OCI-LY3 (cell line): ENCODE data around the gene FGD5.
A peak's percentile ranks its signal among the peaks of the same experiment; 100 is the strongest.

Experiments used
- H2AFZ ChIP-seq: fragments of 200-600, 300-600 bp; shearing (Covaris generic); 2 replicates; pipeline ENCODE4 v1.6.0; 2014; ENCODE audit warnings: antibody characterized with exemption, low read depth, low read length
- H3K27ac ChIP-seq: fragments of 200-600, 300-600 bp; sonication (generic); 2 replicates; pipeline ENCODE4 v1.5.1; 2014; ENCODE audit warnings: mild to moderate bottlenecking, low read length, moderate library complexity, mixed read lengths
- H3K27me3 ChIP-seq: fragments of 200-600, 300-600 bp; sonication (generic); 2 replicates; pipeline ENCODE4 v1.6.1; 2014; ENCODE audit warnings: low read depth, low read length, mixed read lengths
- H3K36me3 ChIP-seq: fragments of 200-600, 300-600 bp; sonication (generic); replicated peaks from 2 replicates; pipeline ENCODE3; 2014; ENCODE audit warnings: low read depth, low read length, mixed read lengths
- H3K4me1 ChIP-seq: fragments of 300-600, 200-600 bp; sonication (generic); 2 replicates; pipeline ENCODE4 v1.6.1; 2014; ENCODE audit warnings: low read length, mixed read lengths
- H3K4me2 ChIP-seq: fragments of 200-600, 300-600 bp; sonication (generic); 2 replicates; pipeline ENCODE4 v1.6.1; 2014; ENCODE audit warnings: low read length, mixed read lengths
- H3K4me3 ChIP-seq: fragments of 300-600, 200-600 bp; sonication (generic); 2 replicates; pipeline ENCODE4 v1.5.1; 2014; ENCODE audit warnings: antibody characterized with exemption, mild to moderate bottlenecking, low read length, moderate library complexity
- H3K79me2 ChIP-seq: fragments of 300-600, 200-600 bp; shearing (Covaris generic); 2 replicates; pipeline ENCODE4 v1.6.1; 2014; ENCODE audit warnings: mild to moderate bottlenecking, low read length, mixed read lengths
- H3K9ac ChIP-seq: fragments of 300-600, 200-600 bp; shearing (Covaris generic); 2 replicates; pipeline ENCODE4 v1.6.0; 2014; ENCODE audit warnings: mild to moderate bottlenecking, low read length, moderate library complexity
- H3K9me3 ChIP-seq: fragments of 200-600, 300-600 bp; shearing (Covaris generic); 2 replicates; pipeline ENCODE4 v1.6.1; 2014; ENCODE audit warnings: low read length, mixed read lengths; ENCODE audit not compliant: insufficient read depth
- H4K20me1 ChIP-seq: fragments of 200-600, 300-600 bp; sonication (generic); 2 replicates; pipeline ENCODE4 v1.6.1; 2016; ENCODE audit warnings: low read length, mixed read lengths; ENCODE audit not compliant: insufficient read depth
- EZH2phosphoT487 ChIP-seq: fragments of 200-600 bp; shearing (Covaris generic); IDR thresholded peaks from 2 replicates; pipeline ENCODE4 v1.6.1; 2018; ENCODE audit warnings: antibody characterized with exemption, mixed run types, low read depth
- TF ChIP-seq, protein P1 (sequence below): fragments of 200-600, 300-600 bp; sonication (generic); IDR thresholded peaks from 2 replicates; pipeline ENCODE4 v1.5.1; 2014; ENCODE audit warnings: antibody characterized with exemption, low read length, low read depth

The FGD5 gene

GRCh38 chr3:14845180-14845579 lies 26.4 kb downstream of the FGD5 start:
- no peak overlapping the region for H2AFZ ChIP-seq
- no peaks in the 10 kb centered on the region for H3K79me2 ChIP-seq
- H3K4me2 ChIP-seq, result peak overlapping the region; percentile 27; the same call in 1 of the 2 replicates
- no peak overlapping the region for H3K4me3 ChIP-seq
- H3K9me3 ChIP-seq, result no peaks in the 10 kb centered on the region
- TF ChIP-seq, protein P1, sequence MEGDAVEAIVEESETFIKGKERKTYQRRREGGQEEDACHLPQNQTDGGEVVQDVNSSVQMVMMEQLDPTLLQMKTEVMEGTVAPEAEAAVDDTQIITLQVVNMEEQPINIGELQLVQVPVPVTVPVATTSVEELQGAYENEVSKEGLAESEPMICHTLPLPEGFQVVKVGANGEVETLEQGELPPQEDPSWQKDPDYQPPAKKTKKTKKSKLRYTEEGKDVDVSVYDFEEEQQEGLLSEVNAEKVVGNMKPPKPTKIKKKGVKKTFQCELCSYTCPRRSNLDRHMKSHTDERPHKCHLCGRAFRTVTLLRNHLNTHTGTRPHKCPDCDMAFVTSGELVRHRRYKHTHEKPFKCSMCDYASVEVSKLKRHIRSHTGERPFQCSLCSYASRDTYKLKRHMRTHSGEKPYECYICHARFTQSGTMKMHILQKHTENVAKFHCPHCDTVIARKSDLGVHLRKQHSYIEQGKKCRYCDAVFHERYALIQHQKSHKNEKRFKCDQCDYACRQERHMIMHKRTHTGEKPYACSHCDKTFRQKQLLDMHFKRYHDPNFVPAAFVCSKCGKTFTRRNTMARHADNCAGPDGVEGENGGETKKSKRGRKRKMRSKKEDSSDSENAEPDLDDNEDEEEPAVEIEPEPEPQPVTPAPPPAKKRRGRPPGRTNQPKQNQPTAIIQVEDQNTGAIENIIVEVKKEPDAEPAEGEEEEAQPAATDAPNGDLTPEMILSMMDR, result no peak
- no peak for TF ChIP-seq EZH2phosphoT487
- no peaks in the 10 kb centered on the region for H3K36me3 ChIP-seq
- H3K27ac ChIP-seq, result no peak overlapping the region
- H3K9ac ChIP-seq, result no peak overlapping the region
- H3K4me1 ChIP-seq, result peaks cover 15% of the 10 kb centered on the region
- H4K20me1 ChIP-seq, result peaks cover 10% of the 10 kb centered on the region; the same call in 1 of the 2 replicates
- peaks cover 79% of the 10 kb centered on the region for H3K27me3 ChIP-seq

GRCh38 chr3:14845826-14846225 lies 27.1 kb downstream of the FGD5 start:
- Histone ChIP-seq H3K4me2 (no peak overlapping the region), H4K20me1 (peaks cover 10% of the 10 kb centered on the region; the same call in 1 of the 2 replicates), H2AFZ (no peak overlapping the region), H3K79me2 (no peaks in the 10 kb centered on the region), H3K9me3 (no peaks in the 10 kb centered on the region), H3K27me3 (peaks cover 78% of the 10 kb centered on the region), H3K27ac (no peak overlapping the region), H3K4me3 (no peak overlapping the region), H3K36me3 (no peaks in the 10 kb centered on the region), H3K9ac (no peak overlapping the region), H3K4me1 (peaks cover 15% of the 10 kb centered on the region)
- TF ChIP-seq, protein P1, result no peak
- no peak for TF ChIP-seq EZH2phosphoT487

DNA sequence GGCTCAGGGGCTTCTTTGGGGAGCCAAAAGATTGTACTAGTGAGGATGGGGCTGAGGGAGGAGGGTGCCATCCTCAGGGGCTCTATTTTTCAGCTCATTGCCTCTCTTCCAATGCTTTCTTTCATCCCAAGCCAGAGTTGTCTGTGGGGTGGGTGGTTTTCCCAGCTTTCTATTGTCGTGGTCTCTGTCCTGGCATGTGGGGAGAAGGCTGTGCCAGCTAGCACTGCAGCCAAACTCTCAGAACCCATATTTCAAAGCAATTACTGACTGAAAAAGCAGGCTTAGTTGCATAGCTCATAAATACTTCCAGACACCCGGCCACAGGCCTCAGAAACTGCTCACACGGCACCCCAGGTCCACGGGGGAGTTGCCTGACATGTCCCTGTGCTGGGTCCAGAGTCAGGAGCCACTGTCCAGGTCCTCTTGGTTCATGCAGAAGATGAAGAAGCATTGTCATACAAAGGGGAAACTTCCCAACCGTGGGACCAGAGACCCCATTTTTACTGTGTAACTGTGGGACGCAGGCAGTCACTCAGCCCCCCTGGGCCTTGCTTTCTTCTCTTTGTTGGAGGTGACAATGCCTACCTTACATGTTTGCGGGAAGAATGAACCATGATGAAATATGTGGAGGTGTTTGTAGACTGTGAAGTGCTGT lies 27.6 kb downstream of the FGD5 start:
- Histone ChIP-seq H4K20me1 (peaks cover 10% of the 10 kb centered on the region; the same call in 1 of the 2 replicates), H3K4me3 (no peak overlapping the region), H3K27me3 (peaks cover 78% of the 10 kb centered on the region), H3K4me2 (no peak overlapping the region), H3K9ac (no peak overlapping the region), H3K79me2 (no peaks in the 10 kb centered on the region), H2AFZ (no peak overlapping the region), H3K4me1 (peaks cover 15% of the 10 kb centered on the region), H3K36me3 (no peaks in the 10 kb centered on the region), H3K9me3 (no peaks in the 10 kb centered on the region), H3K27ac (no peak overlapping the region)
- TF ChIP-seq, protein P1, result no peak
- TF ChIP-seq EZH2phosphoT487, result no peak

DNA sequence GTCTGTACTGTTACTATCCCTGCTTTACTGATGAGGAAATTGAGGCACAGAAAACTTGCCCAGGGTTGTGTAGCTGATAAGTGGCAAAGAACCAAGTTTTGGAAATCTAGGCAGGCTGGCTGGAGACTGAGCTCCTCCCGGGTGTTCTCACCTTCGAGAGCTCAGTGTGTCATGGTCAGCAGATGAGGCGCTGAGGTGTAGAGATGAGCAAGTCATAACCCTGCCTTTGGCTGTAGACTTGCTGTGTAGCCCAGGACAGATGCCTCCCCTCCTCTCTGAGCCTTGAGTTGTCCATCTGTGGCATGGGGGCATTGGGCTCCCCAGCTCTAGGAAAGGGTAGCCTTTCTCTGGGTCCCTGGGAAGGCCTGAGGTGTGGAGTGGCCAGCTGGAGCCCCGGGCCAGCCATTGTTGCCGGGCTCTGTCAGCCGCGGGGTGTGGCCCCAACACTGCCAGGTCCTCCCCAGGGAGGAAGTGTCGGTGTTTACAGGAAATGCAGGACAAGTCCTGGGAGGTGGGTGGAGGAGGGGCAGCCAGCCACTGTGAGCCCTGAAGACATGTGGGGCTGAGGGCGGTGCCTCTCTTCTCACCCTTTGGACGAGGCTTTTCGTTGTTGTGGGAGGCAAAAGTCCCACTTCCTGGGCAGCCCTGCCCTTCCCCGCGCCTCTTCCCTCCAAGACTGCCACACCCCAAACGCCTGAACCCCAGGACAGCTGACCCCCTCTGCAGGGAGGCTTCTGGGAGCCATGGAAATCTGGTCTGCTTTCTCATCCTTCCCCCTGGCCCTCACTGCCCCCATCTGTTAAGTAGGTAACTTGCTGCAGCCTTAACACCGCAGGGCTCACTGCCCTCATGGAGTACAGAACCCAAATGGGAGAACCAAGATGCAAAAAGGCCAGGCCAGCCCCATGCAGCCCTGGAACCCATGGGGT lies 29.1 kb downstream of the FGD5 start:
- peaks cover 15% of the 10 kb centered on the region for H3K4me1 ChIP-seq
- no peaks in the 10 kb centered on the region for H3K36me3 ChIP-seq
- H3K79me2 ChIP-seq, result no peaks in the 10 kb centered on the region
- peaks cover 73% of the 10 kb centered on the region for H3K27me3 ChIP-seq
- TF ChIP-seq, protein P1, result no peak
- TF ChIP-seq EZH2phosphoT487, result no peak
- no peak overlapping the region for H2AFZ ChIP-seq
- H3K9ac ChIP-seq, result no peak overlapping the region
- no peak overlapping the region for H3K4me2 ChIP-seq
- H3K9me3 ChIP-seq, result no peaks in the 10 kb centered on the region
- H3K4me3 ChIP-seq, result no peak overlapping the region
- no peak overlapping the region for H3K27ac ChIP-seq
- H4K20me1 ChIP-seq, result peaks cover 10% of the 10 kb centered on the region; the same call in 1 of the 2 replicates
